ENCODE data around the gene SLAMF1. TPM values are rescaled to one million over a fixed set of nuclear protein-coding genes. Genes with fewer than 3 reads are reported as not detected.
"Not testable (repeated sequence)": the region's sequence is repeated elsewhere in the genome, so short reads cannot be mapped to it uniquely, and the experiment has no call there.

Gene SLAMF1
- total RNA-seq, 1 donor from 2014 or later = 0.83 TPM

DNA sequence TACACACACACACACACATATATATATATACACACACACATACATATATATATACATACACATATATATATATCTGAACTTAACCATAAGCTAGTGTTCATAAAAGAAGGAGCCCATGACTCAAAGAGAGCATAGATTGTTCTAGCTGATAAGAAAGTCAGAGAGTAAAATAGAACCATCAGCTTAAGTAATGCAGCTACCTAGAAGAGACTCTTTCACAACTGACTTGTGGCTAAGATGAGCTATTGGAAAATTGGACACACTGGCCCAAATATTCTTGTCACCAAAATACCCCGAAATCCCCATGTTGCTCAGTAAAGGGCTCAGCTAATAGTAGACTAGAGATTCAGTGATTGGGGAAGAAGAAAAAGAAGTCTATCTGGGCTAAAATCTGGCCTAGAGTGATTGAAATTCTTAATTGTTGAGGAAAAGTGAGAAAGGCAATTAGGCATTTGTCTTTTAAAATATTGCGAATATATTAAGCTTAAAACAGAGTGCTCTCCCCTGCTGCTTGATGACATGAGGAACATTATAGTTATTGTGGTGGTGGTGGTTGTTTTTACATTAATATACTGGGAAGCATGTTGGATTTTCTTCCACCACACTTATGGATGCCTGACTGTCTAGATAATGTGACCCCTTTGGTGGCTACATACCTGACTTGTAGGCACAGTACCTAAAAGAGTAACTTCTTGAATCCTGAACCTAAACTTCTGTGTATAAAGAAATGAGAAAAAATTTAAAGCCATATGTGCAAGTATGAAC lies 6.3 kb downstream of the SLAMF1 start:
- DNase-seq (ENCODE audit: low spot score) = no peak

DNA sequence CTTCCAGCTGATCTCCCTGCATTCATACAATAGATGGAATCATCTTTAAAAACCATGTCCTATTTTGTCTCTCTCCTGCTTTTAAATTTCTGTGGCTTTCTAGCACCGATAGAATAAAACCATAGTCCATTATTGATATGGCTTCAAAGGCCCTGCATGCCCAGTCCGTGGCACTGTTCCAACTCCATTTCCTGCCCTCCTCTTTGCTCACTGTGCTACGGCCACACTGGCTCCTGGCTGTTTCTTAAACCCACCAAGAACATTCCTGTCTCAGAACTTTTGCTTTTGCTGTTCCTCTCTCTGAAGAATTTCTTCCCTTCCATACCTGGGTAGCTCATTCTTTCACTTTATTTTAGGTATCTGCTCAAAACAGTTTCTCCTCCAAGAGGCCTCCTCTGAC lies 7.2 kb downstream of the SLAMF1 start:
- no peak for DNase-seq (ENCODE audit: low spot score)

DNA sequence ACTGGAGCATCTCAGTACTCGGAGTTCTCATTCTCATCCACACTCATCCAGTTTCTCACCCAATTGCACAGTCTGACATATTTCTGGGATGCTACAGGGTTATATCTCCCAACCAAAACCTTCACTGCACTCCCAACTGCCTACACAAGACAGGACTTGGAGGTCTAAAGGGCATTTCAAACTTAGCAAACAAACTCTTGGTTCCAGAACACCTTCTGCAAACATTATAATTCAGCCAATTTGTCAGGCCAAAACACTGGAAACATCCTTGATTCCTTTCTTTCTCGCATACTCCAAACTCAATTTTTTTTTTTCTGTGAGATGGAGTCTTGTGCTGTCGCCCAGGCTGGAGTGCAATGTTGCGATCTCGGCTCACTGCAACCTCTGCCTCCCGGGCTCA lies 7.9 kb downstream of the SLAMF1 start:
- no peak for DNase-seq (ENCODE audit: low spot score)

- no peak for DNase-seq (ENCODE audit: low spot score)
These were observed 8.3 kb downstream of the SLAMF1 start for GRCh38 chr1:160638540-160638857.

- no peak for DNase-seq (ENCODE audit: low spot score)
These were observed 8.9 kb downstream of the SLAMF1 start for GRCh38 chr1:160637821-160638539.

- no peak for DNase-seq (ENCODE audit: low spot score)
These were observed 9.8 kb downstream of the SLAMF1 start for GRCh38 chr1:160637065-160637464.

DNA sequence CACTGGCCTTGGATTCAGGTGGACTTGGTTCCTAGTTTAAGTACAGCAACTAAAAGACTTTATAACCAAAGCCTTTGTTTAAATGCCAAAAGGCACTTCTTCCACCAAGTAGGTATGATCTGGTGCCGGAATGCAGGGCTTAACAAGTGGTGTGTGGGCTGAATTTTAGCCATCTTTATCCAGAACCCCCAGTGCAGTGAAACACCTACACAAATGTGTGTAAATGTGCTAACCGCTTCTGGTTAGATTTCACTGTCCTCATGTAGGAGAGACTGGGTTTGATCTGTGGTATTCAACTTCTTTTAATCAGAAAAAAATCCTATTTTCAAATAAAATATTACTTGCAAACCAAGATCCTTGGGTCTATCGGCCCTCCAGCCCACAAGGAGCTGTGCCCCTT lies 10.3 kb downstream of the SLAMF1 start:
- DNase-seq (ENCODE audit: low spot score) = no peak

DNA sequence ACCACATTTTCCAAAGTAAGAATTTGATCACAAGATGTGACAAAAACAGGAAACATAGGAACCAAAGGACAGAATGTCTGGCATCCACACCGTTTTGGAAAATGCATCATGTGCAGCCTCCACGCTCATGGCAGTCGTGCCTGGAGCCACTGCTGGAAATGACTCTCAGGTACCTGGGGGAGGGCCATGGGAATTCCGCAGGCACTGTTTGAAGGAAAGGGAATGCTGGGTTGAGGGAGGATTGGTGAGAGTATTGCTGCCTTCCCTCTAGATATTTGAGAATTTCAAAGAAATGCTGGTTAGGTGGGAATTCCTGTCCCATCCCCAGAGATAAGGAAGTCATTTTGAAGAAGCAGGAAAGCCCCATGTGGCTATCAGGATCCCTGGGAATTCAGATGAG lies 10.8 kb downstream of the SLAMF1 start:
- DNase-seq (ENCODE audit: low spot score) = no peak

DNA sequence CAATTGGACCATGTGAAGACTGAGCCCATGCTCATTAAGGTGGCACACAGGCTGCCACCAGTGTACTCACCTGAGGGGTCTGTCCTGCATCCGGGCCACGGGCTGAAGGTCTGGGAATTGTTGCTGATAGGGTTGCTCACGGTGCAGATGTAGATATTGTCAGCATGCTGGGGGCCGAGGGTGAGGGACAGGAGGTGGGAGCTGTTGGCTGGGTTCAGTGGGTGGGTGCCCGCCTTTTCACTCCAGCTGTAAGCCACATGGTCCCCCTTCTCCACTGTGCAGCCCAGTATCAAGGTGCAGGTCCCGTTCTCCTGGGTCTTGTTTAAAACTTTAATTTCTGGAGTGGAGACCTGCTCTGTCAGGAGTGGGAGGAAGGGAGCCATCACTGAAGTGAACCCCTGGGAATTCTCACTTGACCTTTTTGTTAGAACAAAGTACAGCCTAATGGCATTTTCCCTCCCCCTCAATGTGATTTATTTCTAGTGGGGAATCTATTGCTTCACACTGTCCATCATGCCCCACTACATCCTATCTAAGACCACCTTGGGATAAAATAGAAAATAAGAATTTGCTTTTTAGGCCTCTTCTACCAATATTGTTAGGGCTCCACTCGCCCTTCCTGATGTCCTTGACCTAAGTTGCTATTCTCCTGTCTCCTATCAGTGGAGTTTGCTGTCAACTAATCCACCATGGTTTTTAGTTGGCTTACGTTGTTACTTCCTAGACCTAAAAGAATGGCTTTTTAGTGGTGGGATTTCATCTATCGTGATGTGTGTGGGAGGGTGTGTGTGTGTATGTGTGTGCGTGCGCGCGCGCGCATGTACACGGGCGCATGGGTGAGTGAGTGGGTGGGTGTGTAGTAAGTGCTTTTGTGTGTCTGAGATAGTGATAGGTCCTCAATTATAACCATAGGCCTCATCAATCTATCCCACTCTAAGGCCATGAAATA lies 12.0 kb downstream of the SLAMF1 start:
- DNase-seq (ENCODE audit: low spot score) = no peak

GRCh38 chr1:160633330-160633903 lies 13.4 kb downstream of the SLAMF1 start:
- DNase-seq (ENCODE audit: low spot score) = no peak

DNA sequence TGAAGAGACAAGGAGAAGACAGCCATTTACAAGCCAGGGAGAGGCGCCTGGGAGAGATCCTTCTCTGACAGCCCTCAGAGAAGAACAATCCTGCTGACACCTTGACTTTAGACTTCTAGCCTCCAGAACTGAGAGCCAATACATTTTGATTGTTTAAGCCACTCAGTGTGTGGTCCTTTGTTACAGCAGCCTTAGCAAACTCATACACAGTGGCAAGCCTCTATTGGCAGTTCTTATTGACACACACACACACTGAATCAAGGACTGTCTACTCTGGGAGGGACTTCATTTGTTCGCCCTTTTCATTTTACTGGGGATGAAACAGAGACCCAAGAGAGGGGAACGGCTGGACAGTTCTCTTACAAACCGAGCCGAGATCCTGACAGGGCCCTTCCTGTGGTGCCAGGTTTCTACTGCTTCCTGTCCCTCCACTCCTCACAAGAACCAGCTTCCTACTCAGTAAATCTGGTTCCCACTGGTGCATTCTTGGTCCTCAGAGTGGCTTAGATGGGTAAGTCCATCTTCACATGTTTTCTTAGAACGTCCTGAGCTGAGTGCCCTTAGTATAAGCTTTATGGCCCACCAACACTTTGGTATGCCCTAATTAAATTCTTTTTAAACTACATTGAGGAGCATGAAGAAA lies 14.7 kb downstream of the SLAMF1 start:
- no peak for DNase-seq (ENCODE audit: low spot score)

DNA sequence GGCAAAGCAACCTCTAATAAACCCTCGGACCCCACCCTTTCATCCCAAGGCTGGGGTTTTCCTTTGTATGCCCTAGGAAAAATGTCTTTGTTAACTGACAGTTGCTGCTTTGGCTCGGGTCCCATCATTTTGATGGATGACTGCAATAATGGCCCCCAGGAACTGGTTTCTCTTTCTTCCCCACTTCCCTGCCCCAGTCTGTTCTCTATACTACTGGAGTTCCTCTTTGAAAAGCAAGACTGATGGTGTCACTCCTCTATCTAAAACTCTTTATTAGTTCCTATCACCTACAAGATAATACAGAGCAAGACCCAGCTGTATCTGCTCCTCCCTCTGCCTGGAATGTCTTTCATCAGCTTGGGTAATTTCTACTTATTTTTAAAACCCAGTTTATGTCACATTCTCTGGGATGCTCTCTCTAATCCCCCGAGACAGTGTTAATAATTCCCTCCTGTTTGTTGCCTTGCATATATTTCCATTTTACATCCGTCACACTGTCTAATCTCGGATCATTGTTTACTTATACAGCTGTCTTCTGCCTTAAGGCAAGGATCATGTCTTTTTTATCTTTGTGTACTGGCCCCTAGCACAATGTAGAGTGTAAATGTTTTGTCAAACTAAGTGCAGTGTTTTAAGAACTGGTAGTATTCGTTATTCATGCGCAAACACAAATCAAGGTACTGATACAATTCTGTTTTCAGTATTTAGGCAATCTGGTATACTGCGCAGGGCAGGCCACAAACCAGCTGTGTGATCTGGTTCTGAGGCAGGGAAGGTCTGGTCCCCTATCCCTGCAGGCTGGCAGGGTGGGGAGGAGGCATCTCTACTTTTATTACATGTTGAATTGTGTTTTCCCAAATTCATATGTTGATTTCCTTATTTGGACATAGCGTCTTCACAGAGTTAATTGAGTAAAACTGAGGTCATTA lies 16.1 kb downstream of the SLAMF1 start:
- DNase-seq (ENCODE audit: low spot score) = no peak

- no peak for DNase-seq (ENCODE audit: low spot score)
These were observed 17.3 kb downstream of the SLAMF1 start for GRCh38 chr1:160629286-160630210.

- DNase-seq (ENCODE audit: low spot score) = no peak
These were observed 18.0 kb downstream of the SLAMF1 start for GRCh38 chr1:160628799-160629263.

DNA sequence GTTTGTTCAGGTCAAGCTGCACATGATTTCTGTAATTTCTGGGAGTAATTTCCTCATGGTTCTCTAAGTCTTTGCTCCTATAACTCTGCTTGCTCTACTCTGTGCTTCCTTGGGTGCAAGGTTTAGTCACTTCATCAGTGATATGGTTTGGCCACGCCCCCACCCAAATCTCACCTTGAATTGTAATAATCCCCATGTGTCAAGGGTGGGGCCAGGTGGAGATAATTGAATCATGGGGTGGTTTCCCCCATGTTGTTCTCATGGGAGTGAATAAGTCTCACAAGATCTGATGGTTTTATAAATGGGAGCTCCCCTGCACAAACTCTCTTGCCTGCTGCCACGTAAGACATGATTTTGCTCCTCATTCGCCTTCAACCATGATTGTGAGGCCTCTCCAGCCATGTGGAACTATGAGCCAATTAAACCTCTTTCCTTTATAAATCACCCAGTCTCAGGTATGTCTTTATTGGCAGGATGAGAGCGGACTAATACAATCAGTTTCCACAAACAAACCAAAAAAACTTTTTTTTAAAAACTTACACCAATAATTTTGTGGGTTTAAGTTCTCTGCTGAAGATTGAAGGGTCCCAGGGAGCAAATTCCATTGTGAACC lies 19.1 kb downstream of the SLAMF1 start:
- DNase-seq (ENCODE audit: low spot score) = not testable (repeated sequence)

- no peak for DNase-seq (ENCODE audit: low spot score)
These were observed 20.1 kb downstream of the SLAMF1 start for GRCh38 chr1:160626509-160627342.

- DNase-seq (ENCODE audit: low spot score) = no peak
These were observed 20.9 kb downstream of the SLAMF1 start for GRCh38 chr1:160625725-160626498.

All from ureter (tissue), 1 donor.